Caco-2 (cell line): ENCODE results near the gene AOPEP. TPM values are rescaled to one million over a fixed set of nuclear protein-coding genes. Genes with fewer than 3 reads are reported as not detected.

Experiments
- BruUV-seq: library from RNA; stranded (reverse); fragments of 400-500 nt; replicated peaks from 2 replicates; lab custom pipeline; 2021; lab: Mats Ljungman, UMichigan
- CTCF ChIA-PET: fragments of 300-600 bp; sonication (Branson Sonifier 250); formaldehyde crosslinking; loops from one replicate; lab custom pipeline; 2022; ENCODE audit warnings: antibody characterized with exemption; lab: Charles Lee
- POLR2A ChIA-PET: fragments of 300-600 bp; sonication (Branson Sonifier 250); formaldehyde crosslinking; loops from one replicate; lab custom pipeline; 2022; ENCODE audit warnings: antibody characterized with exemption; lab: Charles Lee
- DNase-seq, 2 experiments: peaks; one replicate each; pipeline versions ENCODE4 v3.0.0 to v3.0.0-alpha.2; 2020 to 2022
- H3K27me3 ChIP-seq: replicated peaks from 2 replicates; pipeline ENCODE4 v1.6.0; 2011; ENCODE audit warnings: low read length; ENCODE audit not compliant: control insufficient read depth, insufficient read depth
- H3K36me3 ChIP-seq: 2 replicates; pipeline ENCODE4 v1.5.1; 2011; ENCODE audit warnings: low read length; ENCODE audit not compliant: control insufficient read depth, insufficient read depth
- H3K4me1 ChIP-seq: fragments of 250-450 bp; sonication (Bioruptor Pico); 2 replicates; pipeline ENCODE4 v1.5.1; 2020; ENCODE audit warnings: mild to moderate bottlenecking
- H3K4me3 ChIP-seq: 2 replicates; pipeline ENCODE4 v1.5.1; 2011; ENCODE audit warnings: low read depth, mild to moderate bottlenecking, control low read depth, low read length
- H3K9me3 ChIP-seq: fragments of 250-450 bp; sonication (Bioruptor Pico); 2 replicates; pipeline ENCODE4 v1.5.1; 2020; ENCODE audit warnings: mild to moderate bottlenecking, moderate library complexity
- H3K27ac Mint-ChIP-seq: one replicate; pipeline ENCODE4 v1.8.0; 2022; ENCODE audit warnings: mixed read lengths; ENCODE audit not compliant: unreplicated experiment
- H3K27me3 Mint-ChIP-seq: one replicate; pipeline ENCODE4 v1.8.0; 2022; ENCODE audit warnings: mixed read lengths; ENCODE audit not compliant: insufficient read depth, unreplicated experiment
- H3K36me3 Mint-ChIP-seq: one replicate; pipeline ENCODE4 v1.8.0; 2022; ENCODE audit warnings: mild to moderate bottlenecking, mixed read lengths; ENCODE audit not compliant: insufficient read depth, unreplicated experiment
- H3K4me1 Mint-ChIP-seq: one replicate; pipeline ENCODE4 v1.8.0; 2022; ENCODE audit warnings: low read depth, mixed read lengths; ENCODE audit not compliant: unreplicated experiment
- H3K4me3 Mint-ChIP-seq: one replicate; pipeline ENCODE4 v1.8.0; 2022; ENCODE audit warnings: mild to moderate bottlenecking, moderate library complexity, mixed read lengths; ENCODE audit not compliant: unreplicated experiment
- H3K9me3 Mint-ChIP-seq: one replicate; pipeline ENCODE4 v1.8.0; 2022; ENCODE audit warnings: mixed read lengths; ENCODE audit not compliant: unreplicated experiment
- CTCF ChIP-seq, 2 experiments: fragments of 200-600 bp in 1 of 2; IDR thresholded peaks; 1 replicate in 1 of 2; 2 replicates in 1 of 2; pipeline versions ENCODE4 v1.5.1 to v1.8.0; 2011 to 2022; ENCODE audit warnings: antibody characterized with exemption in 1 of 2, control low read depth in 1 of 2, inconsistent platforms in 1 of 2, low read depth in 1 of 2, low read length in 1 of 2, mild to moderate bottlenecking in 1 of 2, moderate library complexity in 1 of 2; ENCODE audit not compliant: insufficient read depth in 1 of 2, severe bottlenecking in 1 of 2, unreplicated experiment in 1 of 2
- intact Hi-C: fragments of 100-400 bp; cut with micrococcal nuclease; formaldehyde crosslinking; loops from one replicate; pipeline ENCODE4 v1.10.0; 2022; ENCODE audit not compliant: unreplicated experiment
- total RNA-seq: library from RNA; stranded (reverse); gene quantifications from 2 replicates; pipeline ENCODE4 v1.2.3, GENCODE V29; 2022

Gene AOPEP
- total RNA-seq, 1 experiment from 2014 or later = 63.3 TPM

- Mint-ChIP-seq H3K36me3 (peaks cover 47% of the 10 kb centered on the region), H3K4me3 (no peak overlapping the region), H3K4me1 (no peaks in the 10 kb centered on the region), H3K27me3 (no peaks in the 10 kb centered on the region), H3K9me3 (no peaks in the 10 kb centered on the region), H3K27ac (no peak overlapping the region)
- no TSS peak for BruUV-seq
- intact Hi-C loops = no loop called here
- no peaks in the 10 kb centered on the region for H3K9me3 ChIP-seq
- H3K27me3 ChIP-seq = no peaks in the 10 kb centered on the region
- no peak overlapping the region for H3K4me3 ChIP-seq
- no peak for TF ChIP-seq CTCF (IDR thresholded peaks at IDR 0.05; ENCODE audit: insufficient read depth in 1 of 2, low read depth in 1 of 2, low read length in 1 of 2, severe bottlenecking in 1 of 2, unreplicated experiment in 1 of 2)
- peaks cover 3% of the 10 kb centered on the region for H3K36me3 ChIP-seq
- CTCF ChIA-PET = no interaction called here
- H3K4me1 ChIP-seq = no peaks in the 10 kb centered on the region
- POLR2A ChIA-PET = no interaction called here
- DNase-seq = no peak
These were observed 380.7 kb downstream of the AOPEP start for GRCh38 chr9:95107001-95107749.

GRCh38 chr9:95107976-95108375 lies 381.5 kb downstream of the AOPEP start:
- Mint-ChIP-seq H3K4me1 (no peaks in the 10 kb centered on the region), H3K36me3 (peaks cover 46% of the 10 kb centered on the region), H3K4me3 (no peak overlapping the region), H3K27me3 (no peaks in the 10 kb centered on the region), H3K9me3 (no peaks in the 10 kb centered on the region), H3K27ac (no peak overlapping the region)
- H3K4me1 ChIP-seq = no peaks in the 10 kb centered on the region
- peaks cover 3% of the 10 kb centered on the region for H3K36me3 ChIP-seq
- no peaks in the 10 kb centered on the region for H3K27me3 ChIP-seq
- H3K4me3 ChIP-seq = no peak overlapping the region
- intact Hi-C loops = no loop called here
- H3K9me3 ChIP-seq = no peaks in the 10 kb centered on the region
- CTCF ChIA-PET = no interaction called here
- BruUV-seq = no TSS peak
- POLR2A ChIA-PET = no interaction called here
- no peak for TF ChIP-seq CTCF (IDR thresholded peaks at IDR 0.05; ENCODE audit: insufficient read depth in 1 of 2, low read depth in 1 of 2, low read length in 1 of 2, severe bottlenecking in 1 of 2, unreplicated experiment in 1 of 2)
- DNase-seq = no peak

- Mint-ChIP-seq H3K36me3 (peaks cover 43% of the 10 kb centered on the region), H3K27ac (peak overlapping the region; percentile 33), H3K4me3 (no peak overlapping the region), H3K4me1 (no peaks in the 10 kb centered on the region), H3K9me3 (no peaks in the 10 kb centered on the region), H3K27me3 (no peaks in the 10 kb centered on the region)
- TF ChIP-seq CTCF (IDR thresholded peaks at IDR 0.05; ENCODE audit: insufficient read depth in 1 of 2, low read depth in 1 of 2, low read length in 1 of 2, severe bottlenecking in 1 of 2, unreplicated experiment in 1 of 2) = no peak
- ChIA-PET CTCF (interaction anchor here (0.6 to 1.0 kb wide), 4 partner anchors 20 to 1238 kb away, joined by 3 to 5 read pairs (median 4); no protein-coding TSS in a partner anchor), POLR2A (no interaction called here)
- H3K9me3 ChIP-seq = no peaks in the 10 kb centered on the region
- H3K36me3 ChIP-seq = peaks cover 3% of the 10 kb centered on the region
- no TSS peak for BruUV-seq
- no peaks in the 10 kb centered on the region for H3K27me3 ChIP-seq
- H3K4me1 ChIP-seq = no peaks in the 10 kb centered on the region
- DNase-seq = no peak
- H3K4me3 ChIP-seq = no peak overlapping the region
- intact Hi-C loops = no loop called here
These were observed 382.3 kb downstream of the AOPEP start for GRCh38 chr9:95108777-95109176.
